GM19043 (cell line): ENCODE measurements around the gene ARHGEF25.
"Not testable (repeated sequence)": the region's sequence is repeated elsewhere in the genome, so short reads cannot be mapped to it uniquely, and the experiment has no call there.

ENCODE experiments used
- ATAC-seq: cut with Tn5 transposase; IDR thresholded peaks from one replicate; pipeline ENCODE4 v1.9.1; 2021; ENCODE audit warnings: low read depth; ENCODE audit not compliant: unreplicated experiment

ARHGEF25 gene

DNA sequence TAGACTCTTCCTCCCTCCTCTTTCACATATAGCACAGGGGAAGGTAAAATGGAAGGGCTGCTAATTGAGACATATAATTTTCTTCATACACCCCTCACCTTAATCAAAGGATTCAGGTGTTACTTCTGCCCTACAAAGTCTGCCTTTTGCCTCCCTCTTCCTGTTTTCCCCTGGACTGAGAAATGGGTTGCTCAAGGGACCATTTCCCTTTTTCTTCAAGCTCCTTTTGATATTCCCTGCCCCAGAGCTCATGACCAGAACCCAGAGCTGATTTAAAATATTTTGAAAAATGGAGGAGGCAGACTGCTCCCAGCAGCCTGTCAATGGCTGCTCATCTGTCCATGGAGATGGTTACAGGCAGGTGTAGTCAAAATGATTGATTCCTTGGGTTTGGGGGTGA, 26.5 kb upstream of the ARHGEF25 start:
- no peak for ATAC-seq

DNA sequence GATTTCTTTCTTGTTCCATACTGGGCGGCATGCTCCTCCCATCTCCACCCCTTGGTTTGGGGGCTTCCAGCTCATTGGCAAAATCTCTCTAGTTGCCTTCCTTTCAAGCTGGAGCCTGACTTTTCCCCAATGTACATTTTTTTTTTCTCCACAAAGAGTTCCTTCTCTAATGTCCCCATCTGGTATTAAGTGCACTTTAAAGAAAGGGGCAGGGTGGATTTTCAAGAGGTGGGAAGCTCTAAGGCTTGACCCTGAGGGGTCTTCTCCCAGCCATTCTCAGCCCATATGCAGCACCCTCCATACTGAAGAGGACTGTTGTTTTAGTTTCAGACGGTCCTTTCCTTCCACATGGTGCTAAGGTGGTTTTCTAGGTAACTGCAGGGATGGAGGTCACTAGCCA, 26.1 kb upstream of the ARHGEF25 start:
- ATAC-seq: no peak

DNA sequence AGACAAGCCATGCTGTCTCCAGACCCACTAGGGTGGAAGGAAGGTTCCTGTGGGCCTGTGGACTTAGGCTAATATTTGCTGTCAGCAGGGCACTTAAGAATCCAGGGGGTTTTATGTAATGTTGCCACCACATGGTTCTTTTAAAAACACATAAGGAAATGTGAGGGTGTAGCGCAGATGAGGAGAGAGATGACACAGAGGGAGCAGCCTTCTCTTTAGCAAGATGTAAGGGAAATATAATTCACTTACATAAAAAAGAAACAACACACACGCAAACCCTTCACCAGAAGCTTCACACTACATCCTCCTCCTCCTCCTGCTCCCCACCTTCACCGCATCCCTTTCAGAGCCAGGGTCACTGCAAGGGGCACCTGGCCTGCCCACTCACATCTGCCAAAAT, 25.1 kb upstream of the ARHGEF25 start:
- no peak for ATAC-seq

DNA sequence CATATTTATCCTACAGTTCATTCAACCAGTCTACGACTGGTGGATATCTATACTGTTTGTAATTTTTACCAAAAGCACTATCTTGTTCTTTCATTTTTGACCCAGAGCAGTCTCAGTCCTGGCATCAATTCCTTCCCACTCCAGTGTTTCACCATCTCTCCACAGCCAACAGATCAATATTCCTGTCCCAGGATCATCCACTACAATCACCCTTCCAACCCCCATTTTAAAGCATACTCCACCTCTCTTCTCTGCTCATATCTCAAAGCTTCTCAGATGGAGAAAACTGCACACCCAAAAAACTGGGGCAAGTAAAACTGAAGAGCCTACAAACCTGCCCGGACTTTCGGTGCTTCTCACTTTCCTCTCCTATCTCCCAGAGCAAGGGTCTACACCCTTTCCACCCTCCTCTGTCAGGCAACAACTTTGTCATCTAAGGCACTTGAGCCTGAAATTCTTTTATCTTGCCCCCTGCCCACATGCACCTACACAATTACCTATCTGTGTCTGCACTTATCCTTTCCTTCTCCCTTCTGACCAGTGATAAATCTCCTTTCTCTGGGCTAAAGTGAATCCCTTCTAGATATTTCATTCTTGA, 24.3 kb upstream of the ARHGEF25 start:
- no peak for ATAC-seq

DNA sequence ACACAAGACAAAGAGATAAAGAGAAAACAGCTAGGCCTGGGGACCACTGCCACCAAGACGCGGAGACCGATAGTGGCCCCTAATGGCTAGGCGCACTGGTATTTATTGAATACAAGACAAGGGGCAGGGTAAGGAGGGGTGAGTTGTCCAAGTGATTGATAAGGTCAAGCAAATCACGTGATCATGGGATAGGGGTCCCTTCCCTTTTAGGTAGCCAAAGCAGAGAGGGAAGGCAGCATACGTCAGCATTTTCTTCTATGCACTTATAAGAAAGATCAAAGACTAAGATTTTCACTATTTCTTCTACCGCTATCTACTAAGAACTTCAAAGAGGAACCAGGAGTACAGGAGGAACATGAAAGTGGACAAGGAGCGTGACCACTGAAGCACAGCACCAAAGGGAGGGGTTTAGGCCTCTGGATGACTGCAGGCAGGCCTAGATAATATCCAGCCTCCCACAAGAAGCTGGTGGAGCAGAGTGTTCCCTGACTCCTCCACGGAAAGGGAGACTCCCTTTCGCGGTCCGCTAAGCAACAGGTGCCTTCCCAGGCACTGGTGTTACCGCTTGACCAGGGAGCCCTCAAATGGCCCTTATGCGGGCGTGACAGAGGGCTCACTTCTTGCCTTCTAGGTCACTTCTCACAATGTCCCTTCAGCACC, 22.2 kb upstream of the ARHGEF25 start:
- not testable (repeated sequence) for ATAC-seq

DNA sequence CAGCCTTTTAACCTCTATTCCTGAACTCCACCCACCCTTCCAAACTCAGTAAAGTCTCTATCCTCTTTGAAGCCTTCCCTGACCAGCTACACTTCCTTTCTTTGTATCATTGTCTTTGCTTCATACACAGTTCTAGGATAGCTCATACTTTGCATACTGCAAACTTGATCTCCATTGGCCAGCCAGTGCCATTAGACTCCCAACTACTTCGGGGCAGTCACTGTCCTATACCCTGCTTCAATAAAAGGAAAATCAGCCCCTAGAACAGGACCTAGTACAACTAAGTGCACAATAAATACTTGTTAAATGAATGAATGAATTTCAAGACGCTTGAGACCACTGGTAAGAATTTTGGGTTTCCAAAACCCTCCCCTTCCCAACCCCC, 20.8 kb upstream of the ARHGEF25 start:
- ATAC-seq: no peak

DNA sequence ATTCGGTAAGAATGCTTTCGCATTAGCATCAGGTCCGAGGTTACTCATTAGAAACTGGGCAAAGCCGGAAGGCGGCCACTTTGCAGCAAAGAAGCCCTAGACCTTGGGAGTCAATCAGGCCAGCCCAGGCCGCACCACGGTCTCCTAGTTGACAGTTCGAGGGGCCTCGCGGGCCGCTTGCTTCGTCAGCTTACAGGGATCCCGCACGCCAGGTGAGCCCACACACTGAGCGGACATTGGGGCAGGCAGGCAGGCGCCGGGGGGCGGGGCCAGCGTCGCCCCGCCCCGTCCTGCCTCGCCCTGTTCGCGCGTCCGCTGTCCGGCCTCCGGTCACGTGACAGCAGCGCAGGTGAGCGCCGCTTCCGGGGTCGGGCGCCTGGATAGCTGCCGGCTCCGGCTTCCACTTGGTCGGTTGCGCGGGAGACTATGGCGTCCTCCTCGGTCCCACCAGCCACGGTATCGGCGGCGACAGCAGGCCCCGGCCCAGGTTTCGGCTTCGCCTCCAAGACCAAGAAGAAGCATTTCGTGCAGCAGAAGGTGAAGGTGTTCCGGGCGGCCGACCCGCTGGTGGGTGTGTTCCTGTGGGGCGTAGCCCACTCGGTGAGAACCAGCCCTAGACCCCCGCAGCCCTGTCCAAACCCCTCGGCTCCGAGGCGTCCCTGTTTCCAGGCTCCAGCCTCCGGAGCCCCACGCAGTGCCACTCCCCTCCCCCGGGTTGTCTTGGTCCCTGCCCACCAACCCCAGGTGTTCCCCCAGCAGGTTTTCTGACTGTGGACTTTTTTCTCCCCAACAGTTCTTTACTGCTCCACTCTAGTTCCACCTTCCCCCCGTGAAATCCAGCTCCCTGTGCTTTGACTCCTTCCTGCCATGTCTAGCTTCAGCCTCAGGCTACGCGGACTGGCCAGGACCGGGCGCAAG, 20.1 kb upstream of the ARHGEF25 start, which contains the start of gene PIP4K2C:
Gene PIP4K2C, plus strand, starts transcription at position 329 of the 918 bp plus-strand sequence. Its CDS starts 98 bp downstream, at position 427.
- peak; percentile 96 for ATAC-seq

DNA sequence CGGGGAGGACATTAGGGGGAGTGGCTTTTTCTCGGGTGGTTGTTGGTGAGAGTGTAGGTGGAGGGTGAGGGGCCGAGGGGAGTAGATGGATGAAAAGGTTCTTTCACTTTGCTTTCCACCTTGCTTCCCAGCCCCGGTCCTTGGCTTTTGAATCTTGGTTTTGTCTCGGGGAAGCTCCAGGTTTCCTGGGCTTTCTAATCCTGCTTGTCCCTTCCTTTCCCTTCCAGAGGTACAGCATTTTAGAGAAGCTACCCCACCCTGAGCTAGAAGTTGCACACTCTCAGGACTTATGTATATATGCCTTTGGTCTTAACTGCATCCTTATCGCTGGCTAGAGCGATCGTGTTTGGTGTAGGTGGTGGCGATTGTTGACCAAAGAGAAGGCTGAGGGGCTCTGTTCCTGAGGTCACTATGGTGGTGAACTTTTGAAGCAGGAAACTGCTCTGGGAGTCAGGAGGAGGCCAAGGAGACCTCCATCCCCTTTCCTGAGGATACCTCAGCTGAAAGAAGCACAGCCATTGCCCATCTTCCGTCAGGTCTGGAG, 19.4 kb upstream of the ARHGEF25 start:
- peak; percentile 7 for ATAC-seq

DNA sequence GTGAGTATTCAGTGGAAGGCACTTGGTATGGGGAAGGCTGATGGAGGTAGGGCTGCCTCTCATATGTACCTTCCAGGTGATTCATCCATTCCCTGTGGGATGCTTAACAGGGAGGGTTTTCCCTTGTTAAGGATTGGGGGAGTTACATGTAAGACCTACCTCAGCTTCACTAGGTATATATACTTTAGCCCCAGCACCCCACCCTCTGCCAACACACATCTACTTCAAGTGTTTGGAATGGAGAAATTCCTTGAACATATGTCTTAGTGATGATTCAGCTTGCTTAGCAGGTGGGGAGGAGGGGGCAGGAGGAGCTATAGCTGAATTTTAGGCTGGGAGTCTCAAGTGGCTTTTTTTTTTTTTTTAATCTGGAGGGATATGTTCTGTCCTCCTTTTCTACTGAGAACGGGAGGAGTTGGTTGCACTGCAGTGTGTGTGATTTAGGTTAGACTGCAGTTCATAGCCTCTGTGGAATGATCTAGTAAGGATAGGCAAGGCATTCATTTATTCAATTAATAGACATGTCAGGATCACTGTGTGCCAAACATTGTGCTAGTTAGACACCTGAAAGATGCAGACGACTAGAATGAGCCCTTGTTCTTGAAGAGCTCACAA, 18.6 kb upstream of the ARHGEF25 start:
- ATAC-seq: no peak

DNA sequence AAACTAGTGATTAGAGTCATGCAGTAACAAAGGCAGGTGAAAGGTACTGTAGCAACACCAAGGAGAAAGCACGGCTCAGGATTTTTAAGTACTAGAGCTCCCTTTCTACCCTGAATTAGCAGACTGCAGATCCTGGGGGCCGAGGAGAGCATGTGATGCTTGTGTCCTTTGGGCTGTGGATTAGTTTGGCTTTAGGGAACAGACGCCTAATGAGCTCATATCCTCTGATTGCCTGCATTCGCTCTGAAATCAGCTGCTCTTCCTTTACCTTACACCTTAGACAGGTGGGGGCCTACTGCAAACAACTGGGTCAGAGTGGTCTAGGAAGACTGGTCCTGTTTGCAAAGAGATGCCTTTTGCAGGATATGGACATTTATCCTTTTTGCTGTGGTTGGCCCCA, 18.0 kb upstream of the ARHGEF25 start:
- ATAC-seq: no peak

DNA sequence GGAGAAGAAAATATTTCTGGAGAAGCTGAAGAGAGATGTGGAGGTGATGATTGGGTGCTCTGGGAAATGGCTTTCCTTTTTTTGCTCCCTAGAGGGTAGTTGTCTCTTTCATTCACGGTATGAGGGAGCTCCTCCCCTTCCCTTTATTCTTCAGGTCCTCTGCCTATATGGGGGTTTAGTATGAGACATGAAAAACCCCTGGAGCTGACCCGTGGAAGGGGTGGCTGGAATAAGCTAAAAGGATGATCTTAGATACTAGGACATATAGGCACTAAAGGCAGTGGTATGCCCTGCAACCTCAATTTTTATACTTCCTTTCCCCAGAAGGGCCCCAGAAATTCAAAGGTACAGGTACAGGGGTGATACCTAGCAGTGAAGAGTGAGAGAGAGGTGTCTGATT, 10.8 kb upstream of the ARHGEF25 start:
- ATAC-seq: no peak

DNA sequence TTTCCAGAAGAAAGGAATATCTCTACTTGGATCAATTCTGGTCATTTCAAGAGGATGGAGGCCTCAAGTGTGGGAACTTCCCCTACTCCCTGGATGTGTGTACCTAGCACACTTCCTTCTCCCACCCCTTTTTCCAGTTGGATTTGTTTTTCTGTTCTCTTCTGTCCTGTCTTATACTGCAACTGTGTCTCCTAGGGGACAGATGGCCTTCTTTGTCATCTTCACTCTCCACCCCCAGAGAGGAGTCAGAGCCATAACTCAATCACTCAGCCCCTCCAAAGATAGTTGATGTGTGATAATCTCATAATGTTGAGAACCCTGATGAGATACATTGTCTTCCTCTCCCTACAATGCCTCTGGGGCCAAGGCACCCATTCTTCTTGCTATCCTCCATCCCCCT, 8.7 kb upstream of the ARHGEF25 start:
- no peak for ATAC-seq

DNA sequence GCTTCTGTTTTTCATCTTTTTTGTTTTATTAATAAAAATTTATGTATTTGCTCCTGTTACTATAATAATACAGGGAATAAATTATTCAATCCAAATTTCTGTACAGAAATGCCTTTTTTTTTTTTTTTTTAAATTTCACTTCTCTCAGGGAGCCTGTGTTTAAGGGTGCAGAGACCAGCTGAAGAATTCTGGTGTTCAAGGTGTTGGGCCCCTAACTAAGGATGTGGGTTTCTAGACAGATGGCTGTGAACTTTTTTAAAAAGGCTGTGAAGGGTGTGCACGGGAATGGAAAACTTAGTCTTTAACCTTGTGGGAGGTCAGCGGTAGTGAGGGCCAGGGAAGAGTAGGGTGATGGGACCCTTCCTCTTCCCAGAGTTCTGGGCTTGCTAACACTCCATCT, 7.9 kb upstream of the ARHGEF25 start:
- no peak for ATAC-seq

DNA sequence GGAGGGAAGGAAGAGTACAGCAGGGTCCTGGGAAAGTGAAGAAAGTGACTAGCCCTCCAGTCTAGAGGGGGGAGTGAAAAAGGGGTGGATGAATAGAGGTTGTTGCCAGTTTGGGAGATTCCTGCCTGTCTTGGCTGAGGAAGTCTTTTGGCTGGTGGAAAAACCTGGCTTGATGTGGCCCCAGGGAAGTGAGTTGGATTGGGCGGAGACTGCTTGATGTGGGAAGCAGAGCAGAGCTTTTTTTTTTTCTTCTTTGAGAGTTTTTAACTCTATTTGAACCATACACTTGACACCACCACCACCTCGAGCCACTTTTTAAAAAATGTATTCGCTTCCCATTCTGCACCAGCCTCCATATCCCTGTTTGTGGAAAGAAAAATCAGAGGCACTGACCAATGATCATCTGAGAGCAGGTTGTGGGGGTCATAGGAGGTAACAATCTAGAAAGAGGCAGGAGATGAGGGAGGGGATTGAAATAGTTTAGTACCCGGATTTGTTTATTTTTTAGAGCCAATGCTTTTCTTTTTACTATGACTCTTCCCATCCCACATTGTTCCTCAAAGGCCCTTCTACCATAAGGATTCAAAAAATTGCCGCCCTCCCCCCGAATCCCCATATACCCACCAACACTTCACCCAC, 7.3 kb upstream of the ARHGEF25 start:
- ATAC-seq: no peak

DNA sequence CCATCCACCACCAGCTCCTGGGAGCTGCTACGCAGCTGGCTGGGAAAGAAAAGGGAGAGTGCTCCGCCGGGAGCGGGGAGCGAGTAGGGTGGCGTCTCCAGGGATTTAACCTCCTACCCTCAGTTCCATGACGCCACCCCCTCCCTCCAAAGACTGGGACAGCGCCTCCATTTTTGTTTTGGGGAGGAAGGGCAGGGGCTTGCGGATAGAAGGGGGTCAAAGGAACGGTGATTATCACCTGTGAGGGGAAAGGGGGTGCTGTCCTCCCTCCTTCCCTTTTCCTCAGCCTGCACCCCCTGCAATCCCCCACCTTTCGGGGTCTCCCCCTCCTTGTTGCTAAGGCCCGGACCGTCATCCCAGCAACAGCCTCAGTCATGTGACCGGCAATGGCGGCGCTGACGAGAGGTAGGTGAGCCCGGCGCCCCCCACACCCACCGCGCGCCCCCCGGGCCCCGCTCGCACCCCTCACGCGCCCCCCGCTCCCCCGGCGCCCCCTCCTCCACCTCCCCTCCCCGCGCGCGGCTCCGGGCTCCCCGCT, 6.7 kb upstream of the ARHGEF25 start, which contains the start of gene DTX3:
Gene DTX3, plus strand, starts transcription at position 371 of the 538 bp plus-strand sequence. CDS start 1,694 bp downstream, outside the sequence.
- ATAC-seq: no peak

DNA sequence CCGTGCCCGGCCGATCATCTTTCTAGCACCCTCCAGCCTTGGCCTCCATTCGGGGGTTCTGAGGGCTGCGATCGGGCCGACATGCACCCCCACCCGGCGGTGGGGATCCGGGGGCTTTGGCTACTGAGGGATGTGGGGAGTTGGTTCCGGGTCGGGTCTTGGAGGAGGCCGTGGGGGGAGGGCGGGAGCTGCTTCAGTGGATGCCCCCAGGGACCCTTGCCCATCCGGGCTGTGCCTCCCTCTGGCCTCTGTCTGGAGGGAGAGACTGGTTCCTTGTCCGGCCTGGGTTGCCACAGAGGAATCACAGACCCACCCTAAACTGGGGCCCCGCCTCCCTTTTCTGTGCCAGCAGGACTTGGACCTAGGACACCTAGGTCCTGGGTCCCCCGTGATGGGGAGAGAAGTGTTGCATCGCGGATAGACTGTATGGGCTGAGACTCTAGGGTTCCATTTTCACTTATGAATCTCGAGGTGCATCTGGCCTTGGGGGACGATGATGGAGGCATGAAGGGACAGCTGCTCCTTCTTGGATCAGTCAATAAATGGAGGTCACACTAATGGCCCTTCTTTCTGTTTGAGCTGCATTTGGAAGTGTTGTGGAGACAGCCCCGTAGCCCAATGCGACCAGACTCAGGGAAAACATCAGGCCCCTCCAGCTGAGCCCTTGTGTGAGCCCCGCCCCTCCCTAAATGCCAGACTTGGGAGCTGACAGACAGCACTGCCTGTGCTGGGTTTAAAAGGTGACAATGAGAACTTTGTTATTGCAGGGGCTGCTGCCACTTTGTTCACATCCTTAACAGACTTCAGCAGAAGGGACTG, 6.0 kb upstream of the ARHGEF25 start:
- no peak for ATAC-seq

DNA sequence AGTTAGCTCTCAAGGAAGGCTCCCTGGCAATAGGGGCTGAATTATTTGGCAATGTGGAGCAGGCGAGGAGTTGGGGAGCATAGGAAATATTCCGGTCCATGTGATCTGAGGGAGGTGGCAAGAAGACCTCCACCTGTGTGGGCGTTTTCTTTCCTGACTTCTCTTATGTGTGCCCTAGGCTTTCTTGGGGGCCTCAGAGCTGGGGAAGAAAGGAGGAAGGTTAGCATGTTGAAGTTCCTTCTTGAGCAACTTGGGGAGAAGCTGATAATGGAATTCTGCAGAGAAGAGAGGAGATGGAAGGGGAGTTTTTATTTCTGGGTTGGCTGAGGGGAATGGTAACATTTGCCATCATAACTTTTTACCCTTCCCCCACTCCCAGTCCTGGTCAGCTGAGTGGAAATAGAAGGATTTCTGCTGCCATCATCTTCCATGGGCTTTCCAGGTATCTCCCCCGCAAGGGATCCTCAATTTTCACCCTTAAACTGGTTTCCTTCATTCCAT, 5.4 kb upstream of the ARHGEF25 start:
- no peak for ATAC-seq

DNA sequence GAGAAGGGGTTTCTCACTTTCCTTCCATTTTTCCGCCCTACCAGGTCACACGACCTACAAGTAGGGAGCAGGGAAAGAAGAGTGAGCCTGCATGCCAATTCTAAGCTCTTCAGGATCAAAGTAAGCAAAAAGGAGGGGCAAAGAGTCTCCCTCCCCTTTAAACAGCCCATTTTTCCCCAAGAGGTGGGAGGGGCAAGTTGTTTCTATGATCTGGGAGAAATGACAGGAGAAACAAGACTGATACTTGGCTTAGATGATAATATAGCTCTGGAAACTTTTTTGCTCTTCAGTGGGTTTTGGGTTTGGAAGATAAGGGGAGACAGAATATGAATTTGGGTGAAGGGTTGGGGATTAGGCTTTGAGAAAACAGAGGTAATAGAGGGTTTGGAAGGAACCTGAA, 4.8 kb upstream of the ARHGEF25 start:
- ATAC-seq: no peak

DNA sequence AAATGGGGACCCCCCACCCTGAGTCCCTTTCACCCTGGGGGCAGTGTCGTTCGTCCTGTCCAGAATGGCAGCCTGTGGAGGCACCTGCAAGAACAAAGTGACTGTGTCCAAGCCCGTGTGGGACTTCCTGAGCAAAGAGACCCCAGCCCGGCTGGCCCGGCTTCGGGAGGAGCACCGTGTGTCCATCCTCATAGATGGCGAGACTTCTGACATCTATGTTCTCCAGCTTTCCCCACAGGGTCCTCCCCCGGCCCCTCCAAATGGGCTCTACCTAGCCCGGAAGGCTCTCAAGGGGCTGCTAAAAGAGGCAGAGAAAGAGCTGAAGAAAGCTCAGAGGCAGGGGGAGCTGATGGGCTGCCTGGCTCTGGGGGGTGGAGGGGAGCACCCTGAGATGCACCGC, 4.4 kb upstream of the ARHGEF25 start:
- no peak for ATAC-seq
